ENCODE results near the gene ZNF579. TPM values are rescaled to one million over a fixed set of nuclear protein-coding genes. Genes with fewer than 3 reads are reported as not detected.
"Not testable (repeated sequence)": the region's sequence is repeated elsewhere in the genome, so short reads cannot be mapped to it uniquely, and the experiment has no call there.

The ZNF579 gene
- total RNA-seq, 1 experiment from 2014 or later: 5.4 TPM

DNA sequence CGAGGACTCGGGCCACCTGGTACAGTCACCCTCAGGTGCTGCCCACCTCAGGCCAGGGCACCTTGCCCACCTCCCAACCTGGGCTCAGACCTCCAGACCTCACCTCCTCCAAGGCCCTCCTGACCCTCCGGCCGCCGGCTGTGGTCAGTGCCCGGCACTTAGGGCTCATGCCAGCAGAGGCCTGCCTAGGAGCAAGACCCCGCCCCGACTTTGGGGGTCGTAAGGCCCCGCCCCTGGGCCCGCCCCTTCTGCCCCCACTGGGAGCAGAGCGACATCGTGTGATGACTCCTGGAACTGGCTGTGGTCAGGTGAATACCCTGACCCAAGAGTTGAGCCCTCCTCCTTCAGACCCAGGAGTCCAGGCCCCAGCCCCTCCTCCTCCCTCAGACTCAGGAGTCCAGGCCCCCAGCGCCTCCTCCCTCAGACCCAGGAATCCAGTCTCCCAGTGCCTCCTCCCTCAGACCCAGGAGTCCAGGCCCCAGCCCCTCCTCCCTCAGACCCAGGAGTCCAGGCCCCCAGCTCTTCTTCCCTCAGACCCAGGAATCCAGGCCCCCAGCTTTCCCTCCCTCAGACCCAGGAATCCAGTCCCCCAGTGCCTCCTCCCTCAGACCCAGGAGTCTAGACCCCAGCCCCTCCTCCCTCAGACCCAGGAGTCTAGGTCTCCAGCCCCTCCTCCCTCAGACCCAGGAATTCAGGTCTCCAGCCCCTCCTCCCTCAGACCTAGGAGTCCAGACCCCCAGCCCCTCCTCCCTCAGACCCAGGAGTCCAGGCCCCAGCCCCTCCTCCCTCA is 43.5 kb downstream of the ZNF579 start, which contains the start of gene SBK2:
Gene SBK2, minus strand, starts transcription at position 183 of the 790 bp plus-strand sequence. CDS start 839 bp downstream, outside the sequence.
- Histone ChIP-seq H3K36me3 (no peaks in the 10 kb centered on the region; the same call in 1 of the 2 replicates), H3K4me3 (peak within 1 kb of the TSS; percentile 56), H3K27me3 (no peaks in the 10 kb centered on the region), H3K27ac (peak within 1 kb of the TSS; percentile 79), H3K4me1 (peaks cover 36% of the 10 kb centered on the region), H3K9me3 (replicated peaks) (no peaks in the 10 kb centered on the region)
- DNase-seq: peak; percentile 80 to 81

GRCh38 chr19:55536366-55536765 is 44.3 kb downstream of the ZNF579 start:
- H3K4me1 ChIP-seq: peaks cover 36% of the 10 kb centered on the region
- DNase-seq: peak; percentile 47 to 57
- H3K27me3 ChIP-seq: no peaks in the 10 kb centered on the region

GRCh38 chr19:55535965-55536350 is 44.7 kb downstream of the ZNF579 start:
- no peak for DNase-seq
- H3K36me3 ChIP-seq: no peaks in the 10 kb centered on the region; the same call in 1 of the 2 replicates
- no peaks in the 10 kb centered on the region for H3K27me3 ChIP-seq
- no peak overlapping the region for H3K27ac ChIP-seq
- peaks cover 35% of the 10 kb centered on the region for H3K4me1 ChIP-seq
- peak overlapping the region; percentile 56 for H3K4me3 ChIP-seq
- no peaks in the 10 kb centered on the region for H3K9me3 ChIP-seq (replicated peaks)

More at GRCh38 chr19:55536366-55536765, 44.3 kb downstream of the ZNF579 start:
- Histone ChIP-seq H3K27ac (no peak overlapping the region), H3K9me3 (replicated peaks) (no peaks in the 10 kb centered on the region), H3K4me3 (peak overlapping the region; percentile 56), H3K36me3 (no peaks in the 10 kb centered on the region; the same call in 1 of the 2 replicates)

GRCh38 chr19:55535173-55535964 is 45.3 kb downstream of the ZNF579 start:
- H3K27ac ChIP-seq: no peak overlapping the region
- H3K27me3 ChIP-seq: no peaks in the 10 kb centered on the region
- no peaks in the 10 kb centered on the region; the same call in 1 of the 2 replicates for H3K36me3 ChIP-seq
- no peak overlapping the region for H3K4me3 ChIP-seq
- H3K4me1 ChIP-seq: peaks cover 29% of the 10 kb centered on the region
- DNase-seq: no peak
- no peaks in the 10 kb centered on the region for H3K9me3 ChIP-seq (replicated peaks)

DNA sequence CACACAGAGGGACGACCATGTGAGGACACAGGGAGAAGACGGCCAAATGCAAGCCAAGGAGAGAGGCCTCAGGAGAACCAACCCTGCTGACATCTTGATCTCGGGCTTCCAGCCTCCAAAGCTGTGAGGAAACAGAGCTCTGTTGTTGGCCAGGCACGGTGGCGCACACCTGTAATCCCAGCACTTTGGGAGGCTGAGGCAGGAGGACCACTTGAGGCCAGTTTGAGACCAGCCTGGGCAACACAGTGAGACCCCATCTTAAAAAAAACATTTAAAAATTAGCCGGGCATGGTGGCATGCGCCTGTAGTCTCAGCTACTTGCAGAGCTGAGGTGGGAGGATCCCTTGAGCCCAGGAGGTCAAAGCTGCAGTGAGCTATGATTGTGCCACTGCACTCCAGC is 46.4 kb downstream of the ZNF579 start:
- not testable (repeated sequence) for H3K27me3 ChIP-seq; H3K9me3 ChIP-seq (replicated peaks); DNase-seq; H3K36me3 ChIP-seq; H3K4me3 ChIP-seq; H3K27ac ChIP-seq
- H3K4me1 ChIP-seq: peaks cover 24% of the 10 kb centered on the region

DNA sequence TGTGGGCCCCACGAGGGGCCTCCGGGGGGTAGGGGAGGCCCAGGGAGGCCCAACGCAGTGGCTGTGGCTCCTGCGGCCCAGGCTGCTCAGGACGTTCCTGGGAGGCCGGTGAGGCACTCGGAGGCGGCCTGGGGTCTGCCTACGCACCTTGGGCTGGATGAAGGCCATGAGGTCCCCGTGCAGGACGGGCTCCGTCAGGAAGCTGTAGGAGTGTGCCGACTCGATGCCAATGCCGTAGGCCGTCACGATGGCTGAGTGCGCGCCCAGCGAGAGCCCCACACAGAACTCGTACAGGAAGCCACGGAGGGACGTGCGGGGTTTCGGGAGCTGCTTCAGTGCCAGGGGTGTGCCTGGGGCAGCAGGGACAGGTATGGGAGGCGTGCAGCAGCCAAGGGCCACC is 49.7 kb downstream of the ZNF579 start:
- peaks cover 25% of the 10 kb centered on the region for H3K4me1 ChIP-seq
- no peaks in the 10 kb centered on the region for H3K9me3 ChIP-seq (replicated peaks)
- H3K36me3 ChIP-seq: no peaks in the 10 kb centered on the region; the same call in 1 of the 2 replicates
- DNase-seq: no peak
- H3K27me3 ChIP-seq: no peaks in the 10 kb centered on the region
- no peak overlapping the region for H3K4me3 ChIP-seq
- H3K27ac ChIP-seq: no peak overlapping the region

DNA sequence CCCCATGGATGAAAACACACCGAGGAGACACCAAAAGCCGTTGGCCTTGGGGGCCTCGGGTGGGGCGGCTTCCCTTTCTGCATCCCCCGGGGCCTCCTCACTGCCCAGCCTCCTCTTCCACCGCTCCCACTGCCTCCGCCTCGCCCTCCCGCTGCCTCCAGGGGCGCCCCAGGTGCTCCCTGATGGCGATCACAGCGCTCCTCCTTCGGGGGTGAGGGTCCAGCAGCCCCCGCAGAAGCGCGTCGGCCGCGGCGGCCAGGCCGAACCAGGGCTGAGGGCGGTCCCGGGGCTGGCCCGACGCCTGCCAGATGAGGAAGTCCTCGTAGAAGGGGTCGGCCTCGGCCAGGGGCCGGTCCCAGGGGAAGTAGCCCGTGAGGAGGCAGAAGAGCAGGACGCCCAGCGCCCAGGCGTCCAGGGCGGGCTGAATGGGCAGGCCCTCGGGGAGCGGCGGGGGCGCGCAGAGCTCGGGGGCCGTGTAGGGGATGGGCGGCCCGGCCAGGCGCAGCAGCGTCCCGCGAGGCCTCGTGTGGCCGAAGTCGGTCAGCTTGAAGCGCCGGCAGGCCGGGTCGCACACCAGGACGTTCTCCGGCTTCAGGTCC is 50.9 kb downstream of the ZNF579 start:
- Histone ChIP-seq H3K4me3 (no peak overlapping the region), H3K36me3 (no peaks in the 10 kb centered on the region; the same call in 1 of the 2 replicates), H3K27ac (no peak overlapping the region), H3K27me3 (no peaks in the 10 kb centered on the region), H3K9me3 (replicated peaks) (no peaks in the 10 kb centered on the region), H3K4me1 (peaks cover 26% of the 10 kb centered on the region)
- no peak for DNase-seq

DNA sequence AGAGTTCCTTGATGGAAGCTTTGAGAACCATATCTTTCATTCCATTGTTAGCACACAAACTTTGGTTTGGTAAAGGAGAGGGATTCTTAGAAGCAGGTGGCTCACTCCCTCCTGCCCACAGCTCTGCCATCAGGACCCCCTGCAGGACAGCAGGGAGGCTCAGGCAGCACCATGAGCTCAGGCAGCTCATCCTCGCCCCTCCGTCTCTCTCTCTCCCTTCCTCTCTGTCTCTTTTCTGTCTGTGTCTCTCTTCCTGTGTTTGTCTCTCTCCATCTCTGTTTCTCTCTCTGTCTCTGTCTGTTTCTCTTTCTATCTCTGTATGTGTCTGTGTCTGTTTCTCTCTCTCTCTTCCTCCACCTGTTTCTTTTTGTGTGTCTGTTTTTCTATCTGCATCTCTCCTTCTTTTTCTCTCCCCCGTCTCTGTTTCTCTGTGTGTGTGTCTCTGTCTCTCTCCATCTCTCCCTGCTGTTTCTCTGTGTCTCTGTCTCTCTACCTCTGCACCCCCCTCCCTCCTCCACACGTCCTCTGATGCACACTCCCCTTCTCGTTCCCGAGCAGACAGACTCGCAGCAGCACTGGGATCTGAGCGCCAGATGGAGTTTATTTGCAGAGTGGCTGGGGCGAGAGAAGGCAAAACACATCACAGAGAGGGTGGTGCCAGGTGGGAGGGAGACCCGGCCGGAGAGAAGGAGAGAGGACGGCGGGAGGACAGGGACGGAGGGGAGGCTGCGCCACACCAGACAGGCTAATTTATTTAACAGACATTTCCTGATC is 52.4 kb downstream of the ZNF579 start:
- peaks cover 26% of the 10 kb centered on the region for H3K4me1 ChIP-seq
- peak; percentile 56 to 64 for DNase-seq
- peak overlapping the region; percentile 15; the same call in 1 of the 2 replicates for H3K27ac ChIP-seq
- H3K36me3 ChIP-seq: no peaks in the 10 kb centered on the region; the same call in 1 of the 2 replicates
- H3K27me3 ChIP-seq: no peaks in the 10 kb centered on the region
- H3K4me3 ChIP-seq: no peak overlapping the region
- no peaks in the 10 kb centered on the region for H3K9me3 ChIP-seq (replicated peaks)

DNA sequence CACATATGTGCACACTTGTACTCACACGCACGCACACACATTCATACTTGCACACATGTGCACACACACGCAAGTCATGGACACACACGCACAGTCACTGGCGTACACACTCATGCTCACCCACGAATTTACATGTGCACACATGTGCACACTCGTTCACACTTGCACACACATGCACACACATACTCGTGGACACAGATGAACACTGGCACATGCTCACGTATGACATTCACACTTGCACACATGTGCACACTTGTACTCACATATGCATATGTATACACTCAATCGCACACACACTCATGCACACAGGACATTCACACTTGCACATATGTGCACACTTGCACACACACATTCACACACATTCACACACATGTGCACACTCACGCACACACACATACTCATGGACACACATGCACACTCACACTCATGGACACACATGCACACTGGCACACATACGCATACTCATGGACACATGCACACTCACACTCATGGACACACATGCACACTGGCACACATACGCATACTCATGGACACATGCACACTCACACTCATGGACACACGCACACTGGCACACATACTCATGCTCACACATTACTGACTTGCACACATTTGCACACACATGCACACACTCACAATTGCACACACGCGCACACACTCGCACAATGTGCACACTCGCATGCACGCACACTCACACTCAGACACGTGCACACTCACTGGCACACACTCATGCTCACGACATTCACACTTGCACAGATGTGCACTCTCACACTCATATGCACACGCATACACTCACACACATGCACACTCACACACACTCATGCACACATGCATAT is 53.2 kb downstream of the ZNF579 start:
- no peaks in the 10 kb centered on the region for H3K36me3 ChIP-seq
- no peak overlapping the region for H3K27ac ChIP-seq
- no peak overlapping the region for H3K4me3 ChIP-seq

More for the DNA sequence above, 53.2 kb downstream of the ZNF579 start:
- no peak for DNase-seq
- Histone ChIP-seq H3K9me3 (replicated peaks) (no peaks in the 10 kb centered on the region), H3K27me3 (no peaks in the 10 kb centered on the region), H3K4me1 (peaks cover 26% of the 10 kb centered on the region)

Other genes starting within 250 kb of the ZNF579 start
- gene KMT5C, start 241.0 kb downstream of the ZNF579 start, total RNA-seq (2014; rRNA removed; shearing (Covaris generic)): 21.2 and 21.6 TPM in 2 replicates
- 0.45 TPM in 1 of 2 replicates, not detected in the other for gene COX6B2, start 226.1 kb downstream of the ZNF579 start, total RNA-seq (2014; rRNA removed; shearing (Covaris generic))
- gene GARIN5B, start 217.6 kb downstream of the ZNF579 start, total RNA-seq (2014; rRNA removed; shearing (Covaris generic)): not detected in 2 replicates
- 16.7 and 17.8 TPM in 2 replicates for gene IL11, start 210.4 kb downstream of the ZNF579 start, total RNA-seq (2014; rRNA removed; shearing (Covaris generic))
- not detected in 2 replicates for gene TMEM190, start 204.0 kb downstream of the ZNF579 start, total RNA-seq (2014; rRNA removed; shearing (Covaris generic))
- 0.14 and 0.25 TPM in 2 replicates for gene TMEM238, start 196.6 kb downstream of the ZNF579 start, total RNA-seq (2014; rRNA removed; shearing (Covaris generic))
- gene RPL28, start 194.9 kb downstream of the ZNF579 start, total RNA-seq (2014; rRNA removed; shearing (Covaris generic)): 612 and 617 TPM in 2 replicates
- 509 and 566 TPM in 2 replicates for gene UBE2S, start 173.1 kb downstream of the ZNF579 start, total RNA-seq (2014; rRNA removed; shearing (Covaris generic))
- gene SHISA7, start 137.5 kb downstream of the ZNF579 start, total RNA-seq (2014; rRNA removed; shearing (Covaris generic)): not detected in 2 replicates
- 63.2 and 70.8 TPM in 2 replicates for gene ISOC2, start 119.2 kb downstream of the ZNF579 start, total RNA-seq (2014; rRNA removed; shearing (Covaris generic))
- gene C19orf85, start 116.1 kb downstream of the ZNF579 start, total RNA-seq (2014; rRNA removed; shearing (Covaris generic)): not detected in 2 replicates
- gene ZNF628, start 104.2 kb downstream of the ZNF579 start, total RNA-seq (2014; rRNA removed; shearing (Covaris generic)): 2.9 and 3.6 TPM in 2 replicates
- gene NAT14, start 95.7 kb downstream of the ZNF579 start, total RNA-seq (2014; rRNA removed; shearing (Covaris generic)): 22.1 and 25.9 TPM in 2 replicates
- gene SSC5D, start 92.4 kb downstream of the ZNF579 start, total RNA-seq (2014; rRNA removed; shearing (Covaris generic)): 3.1 and 3.8 TPM in 2 replicates
- 6.8 and 6.9 TPM in 2 replicates for gene SBK2, start 43.7 kb downstream of the ZNF579 start, total RNA-seq (2014; rRNA removed; shearing (Covaris generic))
- 0.30 and 0.87 TPM in 2 replicates for gene SBK3, start 35.3 kb downstream of the ZNF579 start, total RNA-seq (2014; rRNA removed; shearing (Covaris generic))
- gene FIZ1, start 18.7 kb upstream of the ZNF579 start, total RNA-seq (2014; rRNA removed; shearing (Covaris generic)): 7.9 and 10.3 TPM in 2 replicates
- gene ZNF524, start 19.4 kb upstream of the ZNF579 start, total RNA-seq (2014; rRNA removed; shearing (Covaris generic)): 2.7 and 3.2 TPM in 2 replicates
- gene ZNF865, start 24.8 kb upstream of the ZNF579 start, total RNA-seq (2014; rRNA removed; shearing (Covaris generic)): 1.7 and 2.0 TPM in 2 replicates
- gene ZNF784, start 43.7 kb upstream of the ZNF579 start, total RNA-seq (2014; rRNA removed; shearing (Covaris generic)): 2.7 and 3.1 TPM in 2 replicates
- 7.9 and 8.0 TPM in 2 replicates for gene ZNF580, start 60.2 kb upstream of the ZNF579 start, total RNA-seq (2014; rRNA removed; shearing (Covaris generic))
- 17.9 and 18.7 TPM in 2 replicates for gene ZNF581, start 62.8 kb upstream of the ZNF579 start, total RNA-seq (2014; rRNA removed; shearing (Covaris generic))
- gene CCDC106, start 67.4 kb upstream of the ZNF579 start, total RNA-seq (2014; rRNA removed; shearing (Covaris generic)): 9.7 and 10.8 TPM in 2 replicates
- 131 and 136 TPM in 2 replicates for gene U2AF2, start 74.2 kb upstream of the ZNF579 start, total RNA-seq (2014; rRNA removed; shearing (Covaris generic))
- 45.6 and 59.8 TPM in 2 replicates for gene EPN1, start 94.4 kb upstream of the ZNF579 start, total RNA-seq (2014; rRNA removed; shearing (Covaris generic))
- gene NLRP9, start 157.6 kb upstream of the ZNF579 start, total RNA-seq (2014; rRNA removed; shearing (Covaris generic)): 0.02 TPM in 1 of 2 replicates, not detected in the other
- 1.1 TPM in 2 replicates for gene RFPL4A, start 178.2 kb upstream of the ZNF579 start, total RNA-seq (2014; rRNA removed; shearing (Covaris generic))
- 0.61 and 1.1 TPM in 2 replicates for gene RFPL4AL1, start 188.3 kb upstream of the ZNF579 start, total RNA-seq (2014; rRNA removed; shearing (Covaris generic))

All from SJCRH30 (cell line).